ENCODE data around the gene TIMP3.

TIMP3 gene

GRCh38 chr22:32839831-32840584, 38.5 kb downstream of the TIMP3 start:
- no peak overlapping the region for H3K27ac ChIP-seq (ENCODE audit: low read length)
- H3K4me2 ChIP-seq (ENCODE audit: insufficient read depth, low read length) = no peak overlapping the region
- DNase-seq (no peak), ATAC-seq (ENCODE audit: insufficient read depth, low read depth) (no peak)
- no peaks in the 10 kb centered on the region for H4K20me1 ChIP-seq (ENCODE audit: insufficient read depth, low read length)
- H3K27me3 ChIP-seq (ENCODE audit: insufficient read depth, low read length, poor library complexity) = peaks cover 12% of the 10 kb centered on the region
- H3K9ac ChIP-seq (ENCODE audit: low read depth, low read length) = no peak overlapping the region
- no peaks in the 10 kb centered on the region for H3K4me1 ChIP-seq (ENCODE audit: insufficient read depth, low read length)
- no peaks in the 10 kb centered on the region for H3K36me3 ChIP-seq (ENCODE audit: insufficient read depth, low read length)
- H3K79me2 ChIP-seq (ENCODE audit: insufficient read depth, low read length) = no peaks in the 10 kb centered on the region
- no peaks in the 10 kb centered on the region for H3K9me3 ChIP-seq (ENCODE audit: insufficient read depth, low read length, severe bottlenecking)
- H3K4me3 ChIP-seq (ENCODE audit: low read depth in 1 of 2, low read length in 2 of 2) = no peak overlapping the region
- no peak for TF ChIP-seq EZH2 (IDR thresholded peaks at IDR 0.05; ENCODE audit: borderline replicate concordance, low read depth, low read length, severe bottlenecking)
- TF ChIP-seq CTCF (IDR thresholded peaks at IDR 0.05; ENCODE audit: borderline replicate concordance, extremely low read depth, low read length, poor library complexity, severe bottlenecking) = no peak
- H2AFZ ChIP-seq (ENCODE audit: low read depth, low read length) = no peak overlapping the region

- no peak for ATAC-seq (ENCODE audit: insufficient read depth, low read depth)
- H3K79me2 ChIP-seq (ENCODE audit: insufficient read depth, low read length) = no peaks in the 10 kb centered on the region
These were observed 39.7 kb downstream of the TIMP3 start for GRCh38 chr22:32841175-32841574.

DNA sequence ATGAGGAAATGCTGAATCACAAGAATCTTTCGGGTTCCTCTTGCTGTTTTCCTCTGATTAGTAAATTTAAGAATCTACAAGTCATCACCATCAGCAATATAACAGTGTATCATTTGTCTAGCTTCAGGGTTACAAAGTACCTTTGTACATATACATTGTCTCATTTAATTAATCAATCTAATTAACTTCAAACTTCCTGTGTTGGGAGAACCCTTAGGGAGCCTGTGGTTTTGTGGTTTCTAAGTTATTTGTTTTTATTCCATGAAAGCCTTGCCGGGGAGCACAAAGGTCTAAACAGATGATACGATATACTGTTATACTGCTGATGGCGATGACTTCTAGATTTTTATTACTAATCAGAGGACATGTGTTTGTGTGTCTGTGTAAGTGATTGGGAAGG, 41.0 kb downstream of the TIMP3 start:
- H3K79me2 ChIP-seq (ENCODE audit: insufficient read depth, low read length) = no peaks in the 10 kb centered on the region
- H4K20me1 ChIP-seq (ENCODE audit: insufficient read depth, low read length) = no peaks in the 10 kb centered on the region
- no peak overlapping the region for H2AFZ ChIP-seq (ENCODE audit: low read depth, low read length)
- no peak for ATAC-seq (ENCODE audit: insufficient read depth, low read depth)
- no peak for DNase-seq
- H3K4me1 ChIP-seq (ENCODE audit: insufficient read depth, low read length) = no peaks in the 10 kb centered on the region
- H3K4me2 ChIP-seq (ENCODE audit: insufficient read depth, low read length) = no peak overlapping the region
- H3K27ac ChIP-seq (ENCODE audit: low read length) = no peak overlapping the region
- no peaks in the 10 kb centered on the region for H3K9me3 ChIP-seq (ENCODE audit: insufficient read depth, low read length, severe bottlenecking)
- H3K36me3 ChIP-seq (ENCODE audit: insufficient read depth, low read length) = no peaks in the 10 kb centered on the region
- H3K4me3 ChIP-seq (ENCODE audit: low read depth in 1 of 2, low read length in 2 of 2) = no peak overlapping the region
- no peak for TF ChIP-seq EZH2 (IDR thresholded peaks at IDR 0.05; ENCODE audit: borderline replicate concordance, low read depth, low read length, severe bottlenecking)
- no peak for TF ChIP-seq CTCF (IDR thresholded peaks at IDR 0.05; ENCODE audit: borderline replicate concordance, extremely low read depth, low read length, poor library complexity, severe bottlenecking)
- no peak overlapping the region for H3K9ac ChIP-seq (ENCODE audit: low read depth, low read length)
- H3K27me3 ChIP-seq (ENCODE audit: insufficient read depth, low read length, poor library complexity) = peaks cover 25% of the 10 kb centered on the region

More at GRCh38 chr22:32841175-32841574, 39.7 kb downstream of the TIMP3 start:
- no peak overlapping the region for H3K4me2 ChIP-seq (ENCODE audit: insufficient read depth, low read length)
- H4K20me1 ChIP-seq (ENCODE audit: insufficient read depth, low read length) = no peaks in the 10 kb centered on the region
- no peaks in the 10 kb centered on the region for H3K36me3 ChIP-seq (ENCODE audit: insufficient read depth, low read length)
- no peak overlapping the region for H3K9ac ChIP-seq (ENCODE audit: low read depth, low read length)
- H3K27me3 ChIP-seq (ENCODE audit: insufficient read depth, low read length, poor library complexity) = peaks cover 18% of the 10 kb centered on the region
- H3K9me3 ChIP-seq (ENCODE audit: insufficient read depth, low read length, severe bottlenecking) = no peaks in the 10 kb centered on the region
- H3K4me3 ChIP-seq (ENCODE audit: low read depth in 1 of 2, low read length in 2 of 2) = no peak overlapping the region
- H3K27ac ChIP-seq (ENCODE audit: low read length) = no peak overlapping the region
- TF ChIP-seq CTCF (IDR thresholded peaks at IDR 0.05; ENCODE audit: borderline replicate concordance, extremely low read depth, low read length, poor library complexity, severe bottlenecking) (no peak), EZH2 (IDR thresholded peaks at IDR 0.05; ENCODE audit: borderline replicate concordance, low read depth, low read length, severe bottlenecking) (no peak)
- no peak overlapping the region for H2AFZ ChIP-seq (ENCODE audit: low read depth, low read length)
- H3K4me1 ChIP-seq (ENCODE audit: insufficient read depth, low read length) = no peaks in the 10 kb centered on the region
- DNase-seq = no peak
